ENCODE measurements around the gene RNASE13. TPM values are rescaled to one million over a fixed set of nuclear protein-coding genes. Genes with fewer than 3 reads are reported as not detected.

Gene RNASE13
- total and polyA plus RNA-seq, 2 of the 4 experiments (the other 2 are of a cell fraction) = not detected

DNA sequence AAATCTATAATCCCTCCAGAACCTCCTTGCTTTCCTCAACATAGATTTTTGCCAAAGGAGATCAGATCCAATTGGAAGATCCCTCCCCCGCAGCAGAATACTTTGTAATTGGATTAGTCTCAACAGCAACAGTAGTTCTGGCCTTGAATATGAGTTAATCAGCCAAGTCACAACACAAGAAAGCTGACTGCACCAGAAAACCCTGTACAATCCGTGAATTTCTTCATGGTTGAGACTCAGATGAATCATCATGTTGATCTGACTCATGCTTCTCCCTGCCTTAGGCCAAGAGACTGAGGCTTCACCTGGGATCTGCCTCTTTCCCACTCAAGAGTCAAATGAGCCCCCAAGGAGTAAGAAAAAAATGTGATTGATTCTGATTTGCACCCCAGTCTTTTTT is 47.8 kb downstream of the RNASE13 start:
- no peak overlapping the region for H3K56ac ChIP-seq (ENCODE audit: extremely low read depth, insufficient read depth, low read length)
- POLR2A ChIA-PET (ENCODE audit: unreplicated experiment) = no interaction called here
- in situ Hi-C loops (cut with MboI; ENCODE audit: low sequenced_read_pairs) (loop anchor here (25.0 kb wide), 1 partner anchor 650 kb away; the partner anchor contains the start of genes CCNB1IP1 and PARP2), dilution Hi-C loops (cut with HindIII; ENCODE audit: low sequenced_read_pairs, unreplicated experiment) (no loop called here), intact Hi-C loops (cut with micrococcal nuclease) (no loop called here)
- H3K4me1 ChIP-seq (ENCODE audit: control insufficient read depth, insufficient read depth, low read length) = peaks cover 8% of the 10 kb centered on the region
- H3K18ac ChIP-seq (ENCODE audit: low read depth, low read length) = peak overlapping the region; percentile 37; the same call in 1 of the 2 replicates
- peaks cover 6 to 20% of the 10 kb centered on the region in 2 experiments for H3K79me1 ChIP-seq (ENCODE audit: low read depth in 1 of 2, low read length in 2 of 2)
- no peak overlapping the region for H2BK20ac ChIP-seq (ENCODE audit: low read depth, low read length)
- peak; percentile 61 for ATAC-seq (ENCODE audit: low read depth)
- H4K8ac ChIP-seq (ENCODE audit: low read depth in 2 of 2, low read length in 2 of 2) = peak overlapping the region in 1 of 2 experiments; percentile 27; a peak in 1 of 4 replicates
- no peak overlapping the region for H2AK9ac ChIP-seq (replicated peaks; ENCODE audit: low read depth, low read length, poor library complexity)
- H3K9me1 ChIP-seq (ENCODE audit: insufficient read depth, low read length) = peaks cover 16% of the 10 kb centered on the region
- no peak overlapping the region for H3K4ac ChIP-seq (ENCODE audit: low read depth, low read length)
- H2BK15ac ChIP-seq (ENCODE audit: low read depth, low read length) = 0 out of 3 replicates have a peak overlapping the region, but pooled peaks have one; percentile 22
- H3K4me3 ChIP-seq (ENCODE audit: insufficient read depth, low read depth, low read length) = no peak overlapping the region
- H4K20me1 ChIP-seq (ENCODE audit: insufficient read depth, low read length) = no peaks in the 10 kb centered on the region
- peaks cover 2% of the 10 kb centered on the region; the same call in 1 of the 2 replicates for H3K27me3 ChIP-seq (ENCODE audit: control insufficient read depth, insufficient read depth, low read length)
- H2BK120ac ChIP-seq (ENCODE audit: low read depth, low read length) = 0 out of 2 replicates have a peak overlapping the region, but pooled peaks have one; percentile 12
- no peak for TF ChIP-seq RAD21 (IDR thresholded peaks at IDR 0.05; ENCODE audit: low read length)
- peak; percentile 96 for TF ChIP-seq FOS (IDR thresholded peaks at IDR 0.05; ENCODE audit: low read depth, low read length)
- TF ChIP-seq, protein P1, sequence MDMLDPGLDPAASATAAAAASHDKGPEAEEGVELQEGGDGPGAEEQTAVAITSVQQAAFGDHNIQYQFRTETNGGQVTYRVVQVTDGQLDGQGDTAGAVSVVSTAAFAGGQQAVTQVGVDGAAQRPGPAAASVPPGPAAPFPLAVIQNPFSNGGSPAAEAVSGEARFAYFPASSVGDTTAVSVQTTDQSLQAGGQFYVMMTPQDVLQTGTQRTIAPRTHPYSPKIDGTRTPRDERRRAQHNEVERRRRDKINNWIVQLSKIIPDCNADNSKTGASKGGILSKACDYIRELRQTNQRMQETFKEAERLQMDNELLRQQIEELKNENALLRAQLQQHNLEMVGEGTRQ (IDR thresholded peaks at IDR 0.05; ENCODE audit: low read depth, low read length) = no peak
- TF ChIP-seq MAFK (IDR thresholded peaks at IDR 0.05; ENCODE audit: low read depth, low read length) = peak; percentile 76
- no peak for TF ChIP-seq RCOR1 (IDR thresholded peaks at IDR 0.05; ENCODE audit: insufficient replicate concordance, low read length)
- no peak for TF ChIP-seq MAZ (IDR thresholded peaks at IDR 0.05; ENCODE audit: borderline replicate concordance, low read depth, low read length)
- peak; percentile 68; the same call in 1 of the 2 replicates for TF ChIP-seq CEBPB (IDR thresholded peaks at IDR 0.05; ENCODE audit: low read depth, low read length)
- TF ChIP-seq BHLHE40 (IDR thresholded peaks at IDR 0.05; ENCODE audit: low read depth, low read length) = no peak; the same call in 1 of the 2 replicates
- TF ChIP-seq POLR2A (IDR thresholded peaks at IDR 0.05; ENCODE audit: low read depth, low read length) = no peak
- no peak for TF ChIP-seq ELK1 (IDR thresholded peaks at IDR 0.05; ENCODE audit: borderline replicate concordance, low read depth, low read length)
- no peak for TF ChIP-seq SMC3 (IDR thresholded peaks at IDR 0.05; ENCODE audit: low read depth, low read length)
- TF ChIP-seq CHD1 (IDR thresholded peaks at IDR 0.05; ENCODE audit: low read depth, low read length) = no peak
- peak; percentile 43; the same call in 1 of the 2 replicates for TF ChIP-seq NFE2L2 (IDR thresholded peaks at IDR 0.05; ENCODE audit: low read depth, low read length)
- no peak for TF ChIP-seq MXI1 (IDR thresholded peaks at IDR 0.05; ENCODE audit: borderline replicate concordance, low read depth, low read length)
- TF ChIP-seq, protein P2, sequence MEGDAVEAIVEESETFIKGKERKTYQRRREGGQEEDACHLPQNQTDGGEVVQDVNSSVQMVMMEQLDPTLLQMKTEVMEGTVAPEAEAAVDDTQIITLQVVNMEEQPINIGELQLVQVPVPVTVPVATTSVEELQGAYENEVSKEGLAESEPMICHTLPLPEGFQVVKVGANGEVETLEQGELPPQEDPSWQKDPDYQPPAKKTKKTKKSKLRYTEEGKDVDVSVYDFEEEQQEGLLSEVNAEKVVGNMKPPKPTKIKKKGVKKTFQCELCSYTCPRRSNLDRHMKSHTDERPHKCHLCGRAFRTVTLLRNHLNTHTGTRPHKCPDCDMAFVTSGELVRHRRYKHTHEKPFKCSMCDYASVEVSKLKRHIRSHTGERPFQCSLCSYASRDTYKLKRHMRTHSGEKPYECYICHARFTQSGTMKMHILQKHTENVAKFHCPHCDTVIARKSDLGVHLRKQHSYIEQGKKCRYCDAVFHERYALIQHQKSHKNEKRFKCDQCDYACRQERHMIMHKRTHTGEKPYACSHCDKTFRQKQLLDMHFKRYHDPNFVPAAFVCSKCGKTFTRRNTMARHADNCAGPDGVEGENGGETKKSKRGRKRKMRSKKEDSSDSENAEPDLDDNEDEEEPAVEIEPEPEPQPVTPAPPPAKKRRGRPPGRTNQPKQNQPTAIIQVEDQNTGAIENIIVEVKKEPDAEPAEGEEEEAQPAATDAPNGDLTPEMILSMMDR (conservative IDR thresholded peaks at IDR 0.05; ENCODE audit: low read depth, low read length) = no peak
- TF ChIP-seq RFX5 (IDR thresholded peaks at IDR 0.05; ENCODE audit: low read depth, low read length) = no peak
- H3K4me2 ChIP-seq (ENCODE audit: low read depth, low read length) = peak overlapping the region; percentile 20; the same call in 1 of the 2 replicates
- CTCF ChIA-PET = interaction anchor here (1.3 kb wide), 1 partner anchor 106 kb away, joined by 3 read pairs; no protein-coding TSS in a partner anchor
- no TSS peak for BruUV-seq (replicated peaks)
- no peak overlapping the region for H3K9ac ChIP-seq (ENCODE audit: low read depth, low read length)
- no peak overlapping the region for H4K91ac ChIP-seq (ENCODE audit: insufficient read depth, low read depth, low read length)
- H2AK5ac ChIP-seq (ENCODE audit: low read depth, low read length) = no peak overlapping the region
- H3K9me3 ChIP-seq (ENCODE audit: control insufficient read depth, insufficient read depth, low read length) = no peaks in the 10 kb centered on the region
- peak overlapping the region; percentile 61; the same call in 1 of the 2 replicates for H3K27ac ChIP-seq (ENCODE audit: insufficient read depth, low read length)
- peak overlapping the region; percentile 43 for H2BK5ac ChIP-seq (ENCODE audit: low read depth, low read length, poor library complexity, severe bottlenecking)
- no CpG with 5 or more reads among the region's 2 CpGs for WGBS, 2 experiments (ENCODE audit: extremely low coverage in 2 of 2, insufficient read length in 1 of 2)
- peak; percentile 96 for DNase-seq
- no peak overlapping the region for H3K14ac ChIP-seq (replicated peaks; ENCODE audit: low read depth, low read length)
- peaks cover under 1% of the 10 kb centered on the region; the same call in 1 of the 2 replicates for H3K36me3 ChIP-seq (ENCODE audit: control insufficient read depth, insufficient read depth, low read length)
- peak overlapping the region; percentile 32; the same call in 1 of the 2 replicates for H4K5ac ChIP-seq (ENCODE audit: low read depth, low read length)
- H3K23ac ChIP-seq (ENCODE audit: low read depth, low read length) = no peak overlapping the region
- H2AFZ ChIP-seq (replicated peaks; ENCODE audit: low read length, poor library complexity) = no peak overlapping the region

All from IMR-90 (cell line).